SK-N-SH (cell line): ENCODE data around the gene C5orf63. TPM values are rescaled to one million over a fixed set of nuclear protein-coding genes. Genes with fewer than 3 reads are reported as not detected.

Experiments
- CTCF ChIA-PET: fragments of 300-600, 350-600 bp; formaldehyde crosslinking; extraction: SDS; loops from one replicate; lab custom pipeline; 2021; lab: Yijun Ruan, JAX
- POLR2A ChIA-PET: fragments of 350-600 bp; sonication (Branson Sonifier 250); formaldehyde crosslinking; extraction: SDS; loops from one replicate; lab custom pipeline; 2020; ENCODE audit warnings: antibody characterized with exemption, inconsistent platforms; lab: Yijun Ruan, JAX
- DNase-seq: peaks from one replicate; pipeline ENCODE4 v3.0.0; 2012
- H2AFZ ChIP-seq: fragments of 200-600 bp; sonication (generic); 2 replicates; pipeline ENCODE4 v1.8.1; 2016; ENCODE audit warnings: antibody characterized with exemption, mild to moderate bottlenecking, low read depth
- H3F3A ChIP-seq: fragments of 200-600 bp; sonication (generic); replicated peaks from 2 replicates; pipeline ENCODE3; 2016; ENCODE audit warnings: antibody characterized with exemption, mild to moderate bottlenecking; ENCODE audit not compliant: insufficient read depth
- H3K27ac ChIP-seq, 2 experiments: fragments of 200-500 bp in 1 of 2; fragments of 200-600 bp in 1 of 2; sonication (Bioruptor generic) in 1 of 2; sonication (generic), shearing (Covaris generic) in 1 of 2; 2 replicates each; pipeline versions ENCODE4 v1.5.1 to v1.6.1; 2014 to 2016; ENCODE audit warnings: low read depth in 2 of 2, inconsistent platforms in 1 of 2, low read length in 1 of 2, mild to moderate bottlenecking in 1 of 2, mixed read lengths in 1 of 2
- H3K27me3 ChIP-seq: fragments of 200-600 bp; sonication (generic), shearing (Covaris generic); 2 replicates; pipeline ENCODE4 v1.6.1; 2016; ENCODE audit warnings: mixed run types; ENCODE audit not compliant: insufficient read depth
- H3K36me3 ChIP-seq, 2 experiments: fragments of 200-500 bp in 1 of 2; fragments of 200-600 bp in 1 of 2; sonication (Bioruptor generic) in 1 of 2; sonication (generic) in 1 of 2; replicated peaks in 1 of 2; 2 replicates each; pipeline versions ENCODE3 to v1.5.1; 2014 to 2016; ENCODE audit warnings: low read length in 1 of 2, mild to moderate bottlenecking in 1 of 2; ENCODE audit not compliant: insufficient read depth in 2 of 2, control insufficient read depth in 1 of 2
- H3K4me1 ChIP-seq, 2 experiments: fragments of 200-500 bp in 1 of 2; fragments of 200-600 bp in 1 of 2; sonication (Bioruptor generic) in 1 of 2; sonication (generic), shearing (Covaris generic) in 1 of 2; 2 replicates each; pipeline versions ENCODE4 v1.5.1 to v1.6.1; 2014 to 2016; ENCODE audit warnings: low read depth in 1 of 2, low read length in 1 of 2, mixed run types in 1 of 2; ENCODE audit not compliant: insufficient read depth in 2 of 2, control insufficient read depth in 1 of 2
- H3K4me2 ChIP-seq: fragments of 200-600 bp; sonication (generic), shearing (Covaris generic); 2 replicates; pipeline ENCODE4 v1.6.1; 2017; ENCODE audit warnings: mixed run types
- H3K4me3 ChIP-seq, 2 experiments: fragments of 200-500 bp in 1 of 2; fragments of 200-600 bp in 1 of 2; sonication (Bioruptor generic) in 1 of 2; sonication (generic), shearing (Covaris generic) in 1 of 2; 2 replicates each; pipeline versions ENCODE4 v1.5.1 to v1.8.1; 2014 to 2016; ENCODE audit warnings: low read depth in 2 of 2, inconsistent platforms in 1 of 2, low read length in 1 of 2, mild to moderate bottlenecking in 1 of 2, mixed read lengths in 1 of 2, moderate library complexity in 1 of 2
- H3K79me2 ChIP-seq: fragments of 200-600 bp; sonication (generic); 2 replicates; pipeline ENCODE4 v1.8.1; 2017; ENCODE audit warnings: mild to moderate bottlenecking; ENCODE audit not compliant: insufficient read depth
- H3K9ac ChIP-seq: fragments of 200-600 bp; sonication (generic); 2 replicates; pipeline ENCODE4 v1.6.1; 2017; ENCODE audit warnings: mixed run types
- H3K9me2 ChIP-seq: fragments of 200-600 bp; sonication (generic); 2 replicates; pipeline ENCODE4 v1.6.1; 2017; ENCODE audit warnings: mixed run types
- H3K9me3 ChIP-seq: fragments of 200-600 bp; sonication (generic); 2 replicates; pipeline ENCODE4 v1.6.1; 2017; ENCODE audit warnings: mixed run types, mild to moderate bottlenecking, moderate library complexity
- H4K20me1 ChIP-seq: fragments of 200-600 bp; sonication (generic); 2 replicates; pipeline ENCODE4 v1.6.1; 2017; ENCODE audit warnings: mild to moderate bottlenecking, mixed run types; ENCODE audit not compliant: insufficient read depth
- CHD2 ChIP-seq: fragments of 150-350 bp; IDR thresholded peaks from 2 replicates; pipeline ENCODE4 v1.6.1; 2018; ENCODE audit warnings: low read length; ENCODE audit not compliant: partially characterized antibody
- EP300 ChIP-seq, 2 experiments: IDR thresholded peaks; 2 replicates each; pipeline versions ENCODE4 v1.4.0 to v1.6.1; 2012; ENCODE audit warnings: borderline replicate concordance in 1 of 2, low read depth in 1 of 2, low read length in 1 of 2
- FOSL2 ChIP-seq: IDR thresholded peaks from 2 replicates; pipeline ENCODE4 v1.4.0; 2012; ENCODE audit warnings: low read depth, mild to moderate bottlenecking, moderate library complexity, borderline replicate concordance
- JUND ChIP-seq: IDR thresholded peaks from 2 replicates; pipeline ENCODE4 v1.4.0; 2012
- MAX ChIP-seq: IDR thresholded peaks from 2 replicates; pipeline ENCODE4 v1.4.0; 2012; ENCODE audit warnings: low read depth
- MEF2A ChIP-seq: IDR thresholded peaks from 2 replicates; pipeline ENCODE4 v1.4.0; 2012; ENCODE audit warnings: low read depth, borderline replicate concordance
- MXI1 ChIP-seq: IDR thresholded peaks from 2 replicates; pipeline ENCODE4 v1.6.1; 2012; ENCODE audit warnings: mild to moderate bottlenecking, low read depth, low read length, improper control_type of control experiment
- NFIC ChIP-seq: IDR thresholded peaks from 2 replicates; pipeline ENCODE4 v1.4.0; 2012; ENCODE audit warnings: borderline replicate concordance
- NRF1 ChIP-seq: IDR thresholded peaks from 2 replicates; pipeline ENCODE4 v1.6.1; 2012; ENCODE audit warnings: low read depth, mild to moderate bottlenecking, low read length
- POLR2AphosphoS5 ChIP-seq: IDR thresholded peaks from 2 replicates; pipeline ENCODE4 v1.6.1; 2012; ENCODE audit warnings: low read depth, low read length
- RXRA ChIP-seq: IDR thresholded peaks from 2 replicates; pipeline ENCODE4 v1.4.0; 2012; ENCODE audit warnings: low read depth, mild to moderate bottlenecking, borderline replicate concordance
- TAF1 ChIP-seq: IDR thresholded peaks from 2 replicates; pipeline ENCODE4 v1.6.1; 2012; ENCODE audit warnings: low read depth, mild to moderate bottlenecking, low read length, moderate library complexity, borderline replicate concordance
- TCF12 ChIP-seq: IDR thresholded peaks from 2 replicates; pipeline ENCODE4 v1.4.0; 2012
- TEAD4 ChIP-seq: IDR thresholded peaks from 2 replicates; pipeline ENCODE4 v1.4.0; 2012; ENCODE audit warnings: mild to moderate bottlenecking, borderline replicate concordance; ENCODE audit not compliant: insufficient read depth
- USF1 ChIP-seq: IDR thresholded peaks from 2 replicates; pipeline ENCODE4 v1.4.0; 2012; ENCODE audit warnings: low read depth, borderline replicate concordance
- USF2 ChIP-seq: fragments of 150-350 bp; IDR thresholded peaks from 2 replicates; pipeline ENCODE4 v1.6.1; 2017; ENCODE audit warnings: antibody characterized with exemption, low read length, low read depth, borderline replicate concordance
- whole genome bisulfite sequencing: methylation state at CpG from one replicate; pipeline ENCODE4 v1.1.6; 2017; ENCODE audit warnings: low lambda C conversion rate; 5-methylcytosine and 5-hydroxymethylcytosine counted together
- polyA plus RNA-seq, 3 experiments: library from polyadenylated mRNA; depleted of rRNA; stranded (reverse); fragments of >200 nt; gene quantifications; 2 replicates each; pipeline ENCODE4 v1.2.3, GENCODE V29; 2012

The C5orf63 gene
- polyA plus RNA-seq, 1 of the 3 experiments (the other 2 are of a cell fraction) = 3.6 TPM

GRCh38 chr5:127098241-127098640 is 24.9 kb upstream of the C5orf63 start:
- TF ChIP-seq JUND = no peak
- Histone ChIP-seq H3K4me1 (peaks cover 0 to 5% of the 10 kb centered on the region in 2 experiments; a peak in 2 of 4 replicates), H3F3A (no peaks in the 10 kb centered on the region), H3K9me3 (no peaks in the 10 kb centered on the region), H3K27me3 (no peaks in the 10 kb centered on the region), H3K4me2 (no peak overlapping the region), H3K27ac (no peak overlapping the region), H3K36me3 (no peaks in the 10 kb centered on the region), H3K4me3 (no peak overlapping the region), H3K9ac (no peak overlapping the region), H2AFZ (no peak overlapping the region), H3K9me2 (no peaks in the 10 kb centered on the region), H4K20me1 (no peaks in the 10 kb centered on the region), H3K79me2 (no peaks in the 10 kb centered on the region)
- POLR2A ChIA-PET = no interaction called here
- WGBS = 32% methylated on average over 3 of the region's 3 CpGs
- no peak for DNase-seq
- CTCF ChIA-PET = no interaction called here

- no peak overlapping the region for H3K4me2 ChIP-seq
- H4K20me1 ChIP-seq = no peaks in the 10 kb centered on the region
- H3K9me2 ChIP-seq = no peaks in the 10 kb centered on the region
- POLR2A ChIA-PET = no interaction called here
- no peak for TF ChIP-seq CHD2
- no peak for TF ChIP-seq EP300 (IDR thresholded peaks at IDR 0.05; ENCODE audit: borderline replicate concordance in 1 of 2, low read depth in 1 of 2, low read length in 1 of 2)
- TF ChIP-seq MXI1 = no peak
- no peak for TF ChIP-seq POLR2AphosphoS5
- TF ChIP-seq FOSL2 = no peak
- no peak for TF ChIP-seq MAX
- no peak for TF ChIP-seq TEAD4
- no peak for TF ChIP-seq TCF12
- TF ChIP-seq NRF1 = no peak
- no peak for TF ChIP-seq JUND
- TF ChIP-seq RXRA = no peak
- no peak for TF ChIP-seq NFIC
- no peak for TF ChIP-seq USF1
- no peak for TF ChIP-seq TAF1
- no peak for TF ChIP-seq MEF2A
- no peak for TF ChIP-seq USF2
- TF ChIP-seq, all 33 proteins: peak for 0
- Histone ChIP-seq H3K4me3 (no peak overlapping the region), H3F3A (peaks cover 3% of the 10 kb centered on the region), H3K36me3 (no peaks in the 10 kb centered on the region), H3K9ac (no peak overlapping the region), H3K9me3 (no peaks in the 10 kb centered on the region), H3K27ac (no peak overlapping the region), H3K4me1 (peaks cover 0 to 14% of the 10 kb centered on the region in 2 experiments; a peak in 2 of 4 replicates), H2AFZ (no peak overlapping the region), H3K27me3 (no peaks in the 10 kb centered on the region), H3K79me2 (no peaks in the 10 kb centered on the region)
- DNase-seq = peak; percentile 27
- CTCF ChIA-PET = no interaction called here
- 61% methylated on average over 3 of the region's 3 CpGs for WGBS
Measured at GRCh38 chr5:127097278-127097677, 24.0 kb upstream of the C5orf63 start.
